ENCODE results near the gene TTC6.

The TTC6 gene

DNA sequence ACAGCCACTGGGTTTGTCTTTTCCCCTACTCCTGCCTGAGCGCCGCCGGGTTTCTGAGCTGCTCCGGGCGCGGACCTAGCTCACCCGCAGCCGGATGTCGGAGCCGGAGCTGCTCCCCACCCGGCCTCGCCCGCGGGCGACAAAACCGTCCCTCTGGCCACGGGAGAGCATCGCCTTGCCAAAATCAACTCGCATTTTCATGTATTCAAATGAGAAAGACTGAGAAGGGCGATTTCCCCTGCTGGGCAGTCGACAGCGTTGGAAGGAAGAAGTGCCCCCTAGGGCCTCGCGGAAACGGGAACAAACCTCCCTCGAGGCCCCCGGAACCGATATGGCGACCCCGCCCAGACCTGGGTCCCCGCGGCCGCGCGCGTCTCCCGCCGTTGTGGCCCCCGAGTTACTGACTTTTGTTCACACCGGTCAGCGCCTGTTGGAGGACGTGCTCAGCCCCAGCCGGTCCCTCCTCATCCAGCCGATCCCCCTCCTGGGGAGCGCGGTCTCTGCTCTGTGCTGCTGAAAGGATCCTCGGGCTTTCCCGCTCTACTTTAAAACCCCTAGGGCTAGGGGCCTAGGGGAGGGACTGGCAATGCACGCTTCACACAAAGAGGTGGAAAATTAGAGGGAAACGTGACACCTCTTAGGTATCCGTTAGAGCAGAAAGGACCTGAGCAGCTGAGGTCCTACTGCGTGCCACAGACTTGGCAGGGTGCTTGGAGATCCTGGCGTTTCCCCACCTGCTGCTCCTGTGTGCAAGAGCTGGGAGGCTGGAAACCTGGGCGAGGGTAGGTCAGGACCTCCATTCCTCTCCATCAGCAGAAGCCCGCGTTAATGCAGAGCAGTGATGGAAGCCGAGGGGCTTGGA lies 4.3 kb downstream of the TTC6 start:
- Histone ChIP-seq H3K9ac (ENCODE audit: low read depth, low read length) (no peak overlapping the region), H3K27ac (ENCODE audit: low read length) (no peak overlapping the region), H3K4me2 (ENCODE audit: insufficient read depth, low read length) (no peak overlapping the region), H3K79me2 (ENCODE audit: insufficient read depth, low read length) (no peaks in the 10 kb centered on the region), H3K9me3 (ENCODE audit: insufficient read depth, low read length, severe bottlenecking) (no peaks in the 10 kb centered on the region), H3K4me3 (ENCODE audit: low read depth in 1 of 2, low read length in 2 of 2) (no peak overlapping the region), H3K4me1 (ENCODE audit: insufficient read depth, low read length) (no peaks in the 10 kb centered on the region), H4K20me1 (ENCODE audit: insufficient read depth, low read length) (no peaks in the 10 kb centered on the region), H2AFZ (ENCODE audit: low read depth, low read length) (no peak overlapping the region), H3K36me3 (ENCODE audit: insufficient read depth, low read length) (no peaks in the 10 kb centered on the region), H3K27me3 (ENCODE audit: insufficient read depth, low read length, poor library complexity) (no peaks in the 10 kb centered on the region)
- ATAC-seq (ENCODE audit: insufficient read depth, low read depth): no peak
- DNase-seq: no peak
- TF ChIP-seq, protein P1, sequence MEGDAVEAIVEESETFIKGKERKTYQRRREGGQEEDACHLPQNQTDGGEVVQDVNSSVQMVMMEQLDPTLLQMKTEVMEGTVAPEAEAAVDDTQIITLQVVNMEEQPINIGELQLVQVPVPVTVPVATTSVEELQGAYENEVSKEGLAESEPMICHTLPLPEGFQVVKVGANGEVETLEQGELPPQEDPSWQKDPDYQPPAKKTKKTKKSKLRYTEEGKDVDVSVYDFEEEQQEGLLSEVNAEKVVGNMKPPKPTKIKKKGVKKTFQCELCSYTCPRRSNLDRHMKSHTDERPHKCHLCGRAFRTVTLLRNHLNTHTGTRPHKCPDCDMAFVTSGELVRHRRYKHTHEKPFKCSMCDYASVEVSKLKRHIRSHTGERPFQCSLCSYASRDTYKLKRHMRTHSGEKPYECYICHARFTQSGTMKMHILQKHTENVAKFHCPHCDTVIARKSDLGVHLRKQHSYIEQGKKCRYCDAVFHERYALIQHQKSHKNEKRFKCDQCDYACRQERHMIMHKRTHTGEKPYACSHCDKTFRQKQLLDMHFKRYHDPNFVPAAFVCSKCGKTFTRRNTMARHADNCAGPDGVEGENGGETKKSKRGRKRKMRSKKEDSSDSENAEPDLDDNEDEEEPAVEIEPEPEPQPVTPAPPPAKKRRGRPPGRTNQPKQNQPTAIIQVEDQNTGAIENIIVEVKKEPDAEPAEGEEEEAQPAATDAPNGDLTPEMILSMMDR (IDR thresholded peaks at IDR 0.05; ENCODE audit: borderline replicate concordance, extremely low read depth, low read length, poor library complexity, severe bottlenecking): no peak
- TF ChIP-seq EZH2 (IDR thresholded peaks at IDR 0.05; ENCODE audit: borderline replicate concordance, low read depth, low read length, severe bottlenecking): no peak

DNA sequence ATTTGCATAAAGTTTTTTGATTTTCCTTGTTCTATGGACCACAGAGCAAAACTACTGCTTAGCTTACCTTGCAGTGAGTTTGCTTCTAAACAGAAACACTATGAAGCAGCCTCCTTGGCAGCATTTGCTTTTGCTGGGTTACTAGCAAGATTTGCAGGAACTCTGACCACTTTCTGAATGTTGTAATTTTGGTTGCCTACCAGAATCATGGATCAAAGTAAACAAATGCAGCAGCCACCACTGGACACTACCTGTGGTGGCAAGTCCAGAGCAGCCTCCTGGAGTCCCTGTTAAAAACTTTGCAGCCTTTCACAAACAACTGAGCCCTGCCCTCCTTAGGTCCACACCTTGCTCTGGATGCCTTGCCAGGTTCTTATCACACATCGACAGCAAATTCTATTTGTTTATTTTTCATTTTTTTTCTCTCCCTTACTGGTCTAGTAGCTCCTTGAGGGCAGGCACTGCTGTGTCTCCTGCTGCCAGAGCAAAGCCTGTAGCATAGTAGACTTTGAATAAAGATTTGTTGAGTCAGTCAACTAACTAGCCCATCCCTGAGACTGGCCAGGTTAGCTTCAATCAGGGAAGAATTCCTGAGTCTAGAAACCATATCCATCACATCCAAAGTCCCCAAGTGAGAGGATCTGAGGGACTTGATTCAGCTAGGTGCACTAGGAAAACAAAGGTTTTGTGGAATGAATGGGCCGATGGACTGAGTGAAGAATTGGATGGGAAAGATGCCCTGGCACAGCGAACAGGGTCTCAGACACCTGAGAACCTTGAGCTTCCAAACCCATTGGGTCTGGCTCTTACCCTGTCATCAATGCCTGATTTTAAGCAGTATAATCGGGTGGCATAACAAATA lies 5.7 kb downstream of the TTC6 start:
- ATAC-seq (ENCODE audit: insufficient read depth, low read depth): no peak
- Histone ChIP-seq H3K4me3 (ENCODE audit: low read depth in 1 of 2, low read length in 2 of 2) (no peak overlapping the region), H3K36me3 (ENCODE audit: insufficient read depth, low read length) (no peaks in the 10 kb centered on the region), H3K27ac (ENCODE audit: low read length) (no peak overlapping the region), H3K4me1 (ENCODE audit: insufficient read depth, low read length) (no peaks in the 10 kb centered on the region), H3K9me3 (ENCODE audit: insufficient read depth, low read length, severe bottlenecking) (no peaks in the 10 kb centered on the region), H3K79me2 (ENCODE audit: insufficient read depth, low read length) (no peaks in the 10 kb centered on the region), H3K27me3 (ENCODE audit: insufficient read depth, low read length, poor library complexity) (no peaks in the 10 kb centered on the region), H2AFZ (ENCODE audit: low read depth, low read length) (no peak overlapping the region), H3K4me2 (ENCODE audit: insufficient read depth, low read length) (no peak overlapping the region), H4K20me1 (ENCODE audit: insufficient read depth, low read length) (no peaks in the 10 kb centered on the region), H3K9ac (ENCODE audit: low read depth, low read length) (no peak overlapping the region)
- no peak for DNase-seq
- no peak for TF ChIP-seq EZH2 (IDR thresholded peaks at IDR 0.05; ENCODE audit: borderline replicate concordance, low read depth, low read length, severe bottlenecking)
- TF ChIP-seq, protein P1 (IDR thresholded peaks at IDR 0.05; ENCODE audit: borderline replicate concordance, extremely low read depth, low read length, poor library complexity, severe bottlenecking): no peak

DNA sequence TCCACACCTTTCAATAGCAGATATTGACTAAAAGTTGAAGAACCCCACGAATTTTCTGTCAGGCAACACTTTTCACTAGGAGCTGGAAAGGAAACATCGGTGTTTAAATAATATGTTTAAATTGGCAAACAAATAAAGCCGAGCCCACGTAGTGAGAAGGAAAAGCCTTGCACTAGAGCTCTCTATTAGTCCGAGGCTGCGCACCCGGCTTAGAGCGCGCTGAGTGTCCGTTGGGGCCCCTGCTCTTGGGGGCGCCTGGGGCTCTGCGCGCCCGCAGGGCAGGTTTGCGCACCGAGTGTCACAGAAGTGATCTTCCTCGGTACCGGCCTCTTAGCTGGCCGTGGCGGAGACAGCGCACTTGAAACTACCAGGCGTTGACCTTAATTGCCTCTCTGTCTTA lies 6.4 kb downstream of the TTC6 start:
- no peaks in the 10 kb centered on the region for H4K20me1 ChIP-seq (ENCODE audit: insufficient read depth, low read length)
- H3K36me3 ChIP-seq (ENCODE audit: insufficient read depth, low read length): no peaks in the 10 kb centered on the region
- H3K9ac ChIP-seq (ENCODE audit: low read depth, low read length): no peak overlapping the region
- H3K79me2 ChIP-seq (ENCODE audit: insufficient read depth, low read length): no peaks in the 10 kb centered on the region
- H3K4me2 ChIP-seq (ENCODE audit: insufficient read depth, low read length): no peak overlapping the region
- H3K4me1 ChIP-seq (ENCODE audit: insufficient read depth, low read length): no peaks in the 10 kb centered on the region
- H3K27me3 ChIP-seq (ENCODE audit: insufficient read depth, low read length, poor library complexity): no peaks in the 10 kb centered on the region
- DNase-seq (no peak), ATAC-seq (ENCODE audit: insufficient read depth, low read depth) (no peak)
- TF ChIP-seq, protein P1 (IDR thresholded peaks at IDR 0.05; ENCODE audit: borderline replicate concordance, extremely low read depth, low read length, poor library complexity, severe bottlenecking): no peak
- TF ChIP-seq EZH2 (IDR thresholded peaks at IDR 0.05; ENCODE audit: borderline replicate concordance, low read depth, low read length, severe bottlenecking): no peak
- no peak overlapping the region for H2AFZ ChIP-seq (ENCODE audit: low read depth, low read length)
- no peaks in the 10 kb centered on the region for H3K9me3 ChIP-seq (ENCODE audit: insufficient read depth, low read length, severe bottlenecking)
- H3K27ac ChIP-seq (ENCODE audit: low read length): no peak overlapping the region
- no peak overlapping the region for H3K4me3 ChIP-seq (ENCODE audit: low read depth in 1 of 2, low read length in 2 of 2)

All from DND-41 (cell line).